Measurements from ENCODE around the gene NPHS2.

Gene NPHS2

DNA sequence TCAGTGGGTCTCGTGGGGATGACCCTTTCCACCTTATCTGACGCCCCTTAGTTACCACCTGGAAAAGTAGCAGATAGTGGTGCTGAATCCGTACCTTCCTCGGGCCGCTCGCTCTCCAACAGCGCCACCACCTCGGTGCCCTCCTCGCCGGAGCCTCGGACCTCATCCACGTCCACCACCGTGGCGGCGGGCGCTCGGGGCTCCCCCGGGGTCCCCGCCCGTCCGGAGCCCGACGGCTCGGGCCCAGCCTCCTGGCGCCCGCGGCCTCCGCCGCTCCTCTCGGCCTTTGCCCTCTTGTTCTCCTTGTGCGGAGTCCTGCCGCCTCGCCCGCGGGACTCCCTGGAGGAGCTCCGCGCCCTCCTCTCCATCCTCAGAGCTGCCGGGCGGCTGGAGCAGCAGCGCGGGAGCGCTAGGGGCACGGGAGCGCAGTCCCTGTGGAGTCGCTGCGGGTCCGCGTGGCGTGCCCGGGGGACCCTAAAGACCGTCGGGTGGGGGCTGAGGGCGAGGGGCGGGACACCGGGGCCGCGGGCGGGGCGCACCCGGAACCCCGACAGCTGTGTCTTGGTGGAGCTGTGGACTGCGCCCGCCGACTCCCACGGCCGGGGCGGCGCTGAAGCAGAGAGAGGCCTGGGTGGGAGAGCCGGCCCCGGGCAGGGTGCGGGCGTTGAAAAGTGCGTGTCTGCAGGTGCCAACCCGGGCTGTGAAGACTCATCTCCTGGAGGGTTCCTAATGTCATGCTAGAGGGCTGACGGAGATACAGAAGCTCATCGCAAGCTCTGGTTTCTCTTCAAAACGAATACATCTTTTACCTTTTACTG, at the start of gene NPHS2:
TSS of gene NPHS2 (minus strand) at position 452 of the 818 bp plus-strand sequence. CDS start at position 368, 84 bp downstream.
- DNase-seq: no peak

DNA sequence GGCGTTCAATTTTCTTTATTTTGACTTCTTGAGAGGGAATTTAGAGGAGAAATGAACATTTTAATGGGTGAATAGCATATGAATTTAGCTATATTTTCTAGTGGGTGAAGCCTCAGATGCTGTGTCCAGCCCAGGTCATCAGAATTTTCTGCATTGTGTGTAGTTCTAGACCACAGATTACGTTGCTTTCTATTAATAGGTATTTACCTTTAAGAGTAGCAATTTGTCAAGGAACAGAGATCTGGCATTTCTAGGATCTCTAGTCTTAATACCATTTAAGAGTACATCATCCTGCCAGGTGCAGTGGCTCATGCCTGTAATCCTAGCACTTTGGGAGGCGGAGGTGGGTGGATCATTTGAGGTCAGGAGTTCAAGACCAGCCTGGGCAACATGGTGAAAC, 36.6 kb upstream of the NPHS2 start:
- DNase-seq: no peak

DNA sequence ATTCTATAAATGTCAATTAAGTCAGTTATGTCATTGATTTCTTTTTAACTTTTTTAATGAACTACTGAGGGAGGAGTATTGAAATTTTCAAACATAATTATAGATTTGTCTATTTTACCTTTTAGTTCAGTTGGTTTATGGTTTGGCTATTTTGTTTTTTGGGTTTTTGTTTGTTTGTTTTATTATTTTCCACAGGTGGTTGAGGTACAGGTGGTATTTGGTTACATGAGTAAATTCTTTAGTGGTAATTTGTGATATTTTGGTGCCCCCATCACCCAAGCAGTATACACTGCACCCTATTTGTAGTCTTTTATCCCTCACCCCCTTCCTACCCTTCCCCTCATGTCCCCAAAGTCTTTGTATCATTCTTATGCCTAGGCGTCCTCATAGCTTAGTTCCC, 25.3 kb upstream of the NPHS2 start:
- no peak for DNase-seq

DNA sequence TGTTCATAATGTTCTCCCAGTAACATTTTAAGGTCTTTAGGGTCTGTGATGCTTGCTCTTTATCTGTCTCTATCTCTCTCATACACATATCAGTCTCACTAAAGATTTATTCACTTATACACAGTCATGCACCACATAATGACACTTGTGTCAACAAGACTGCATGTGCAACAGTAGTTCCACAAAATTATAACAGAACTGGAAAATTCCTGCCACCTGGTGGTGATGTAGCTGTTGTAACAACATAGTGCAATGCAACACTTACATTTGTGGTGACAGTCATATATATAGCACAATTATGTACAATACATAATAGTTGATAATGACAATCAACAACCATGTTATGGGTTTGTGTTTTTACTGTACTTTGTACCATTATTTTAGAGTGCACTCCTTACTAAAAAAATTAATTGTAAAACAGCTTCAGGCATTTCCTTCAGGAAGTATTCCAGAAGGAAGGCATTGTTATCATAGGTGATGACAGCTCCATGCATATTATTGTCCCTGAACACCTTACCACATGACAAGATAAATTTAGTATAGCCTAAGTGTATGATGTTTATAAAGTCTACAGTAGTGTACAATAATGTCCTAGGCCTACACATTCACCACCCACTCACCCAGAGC, 24.0 kb upstream of the NPHS2 start:
- no peak for DNase-seq

DNA sequence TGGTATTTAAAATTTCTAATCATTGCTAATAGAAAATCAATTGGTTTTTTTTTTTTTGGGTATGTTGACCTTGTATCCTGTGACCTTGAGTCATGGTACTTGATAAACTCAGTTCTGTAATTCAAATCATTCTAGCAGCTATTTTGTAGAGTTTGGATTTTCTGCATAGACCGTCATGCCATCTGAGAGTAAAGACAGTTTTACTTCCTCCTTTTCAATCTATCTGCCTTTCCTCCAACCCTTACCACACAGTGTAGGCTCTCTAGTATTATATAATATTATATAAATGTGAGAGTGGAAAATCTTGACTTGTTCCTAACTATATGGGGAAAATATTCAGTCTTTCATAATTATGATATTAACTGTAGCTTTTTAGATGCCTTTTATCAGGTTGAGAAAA, 22.9 kb upstream of the NPHS2 start:
- no peak for DNase-seq

DNA sequence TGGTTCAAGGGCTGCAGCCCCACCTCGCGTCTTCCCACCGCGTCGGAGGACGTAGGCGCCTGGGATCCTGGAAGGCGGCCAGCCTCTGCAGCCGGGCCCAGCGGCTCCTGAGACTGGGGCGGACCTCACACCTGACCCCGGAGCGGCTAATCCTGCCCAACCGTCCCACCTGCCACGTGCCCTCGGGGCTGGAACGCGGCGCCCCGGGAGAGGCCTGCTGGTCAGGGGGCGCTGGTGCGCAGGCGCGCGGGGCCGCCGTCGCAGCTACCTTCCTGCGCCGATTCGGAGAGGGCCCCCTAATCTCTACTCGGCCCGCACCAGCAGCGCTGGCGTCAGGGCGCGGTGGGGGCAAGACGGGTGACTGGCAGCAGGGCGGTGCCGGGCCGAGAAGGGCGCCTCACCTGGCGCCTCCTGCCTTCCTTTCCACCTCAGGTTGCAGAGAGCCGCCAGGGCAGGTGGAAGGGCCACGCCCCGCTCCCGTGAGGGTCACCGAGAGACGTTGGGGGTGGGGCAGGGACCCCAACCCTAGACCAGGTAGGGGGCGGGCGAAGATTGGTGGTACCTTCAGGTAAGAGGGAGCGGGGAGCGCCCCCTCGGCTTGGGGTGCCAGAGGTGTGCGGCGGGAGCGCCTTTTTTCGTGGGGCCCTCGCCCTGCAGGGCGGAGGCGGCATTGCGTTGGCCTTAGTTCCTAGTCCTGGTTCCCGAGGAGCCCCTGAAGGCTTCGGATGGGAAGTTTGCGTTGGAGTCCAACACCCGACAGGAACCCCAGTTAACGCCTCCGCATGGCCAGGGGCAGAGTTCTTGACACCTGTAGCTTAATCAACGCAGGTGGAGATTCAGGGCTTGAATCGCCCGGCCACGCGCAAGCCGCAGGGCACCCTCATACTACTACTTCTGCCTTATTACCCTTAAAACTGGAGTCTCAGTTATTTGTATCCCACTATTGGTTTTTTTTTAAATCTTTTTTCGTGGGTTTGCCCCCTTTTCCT, 16.1 kb upstream of the NPHS2 start, which contains the start of gene TDRD5:
TSS of gene TDRD5 (plus strand) at position 241 of the 989 bp plus-strand sequence. CDS start 784 bp downstream, outside the sequence.
- no peak for DNase-seq

DNA sequence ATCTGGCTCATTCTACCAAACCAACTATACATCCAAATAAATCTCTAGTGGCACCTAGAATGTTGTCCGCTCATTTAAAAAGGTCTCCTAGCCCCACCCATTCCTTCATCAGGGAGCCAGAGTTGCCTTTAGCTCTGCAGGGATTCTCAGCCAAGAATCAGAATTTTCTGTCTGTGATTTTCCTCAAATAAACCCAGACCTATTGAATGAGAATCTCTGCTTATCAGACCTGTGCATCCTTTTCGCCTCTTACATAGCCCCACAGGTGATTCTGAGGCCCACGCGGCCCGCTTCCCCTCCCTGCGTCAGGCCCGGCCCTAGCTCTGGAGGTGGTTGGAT, 15.5 kb upstream of the NPHS2 start:
- no peak for DNase-seq

DNA sequence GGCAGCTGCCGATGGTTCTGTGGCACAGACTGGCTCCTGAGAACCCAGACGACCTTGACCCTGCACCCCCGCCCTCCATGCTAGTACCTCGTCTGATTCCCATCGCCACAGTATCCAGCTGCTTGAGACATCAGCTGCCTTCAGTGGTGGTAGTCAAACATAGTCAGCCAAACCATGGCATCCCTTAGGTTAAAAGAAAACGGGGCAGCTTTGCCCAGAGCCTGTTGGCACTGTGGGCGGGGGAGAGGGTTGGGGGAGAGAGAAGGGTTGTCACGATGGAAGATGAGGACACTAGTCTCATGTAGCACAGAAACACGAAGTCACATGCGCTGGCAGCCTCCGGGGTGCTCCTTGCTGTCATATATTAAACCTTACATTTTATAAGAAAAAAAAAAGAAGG, 14.9 kb upstream of the NPHS2 start:
- DNase-seq: no peak

DNA sequence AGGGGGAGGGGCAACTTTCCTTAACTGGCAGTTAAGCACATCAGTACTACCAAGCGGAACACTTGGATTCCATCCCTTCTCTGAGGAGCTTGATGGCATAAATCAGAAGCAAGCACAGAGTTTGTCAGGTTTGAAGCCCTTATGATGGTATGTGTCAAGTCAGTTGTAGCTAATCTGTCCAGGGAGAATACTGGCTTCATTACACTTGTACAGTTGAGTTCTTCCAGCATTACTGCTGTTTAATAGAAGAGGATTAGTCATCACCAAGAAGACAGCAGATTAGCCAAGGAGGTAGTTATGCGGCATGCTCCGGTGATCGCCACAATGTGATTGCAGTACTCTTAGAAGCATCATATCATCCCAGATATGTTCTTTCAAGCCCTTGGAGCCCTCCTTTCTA, 13.8 kb upstream of the NPHS2 start:
- no peak for DNase-seq

DNA sequence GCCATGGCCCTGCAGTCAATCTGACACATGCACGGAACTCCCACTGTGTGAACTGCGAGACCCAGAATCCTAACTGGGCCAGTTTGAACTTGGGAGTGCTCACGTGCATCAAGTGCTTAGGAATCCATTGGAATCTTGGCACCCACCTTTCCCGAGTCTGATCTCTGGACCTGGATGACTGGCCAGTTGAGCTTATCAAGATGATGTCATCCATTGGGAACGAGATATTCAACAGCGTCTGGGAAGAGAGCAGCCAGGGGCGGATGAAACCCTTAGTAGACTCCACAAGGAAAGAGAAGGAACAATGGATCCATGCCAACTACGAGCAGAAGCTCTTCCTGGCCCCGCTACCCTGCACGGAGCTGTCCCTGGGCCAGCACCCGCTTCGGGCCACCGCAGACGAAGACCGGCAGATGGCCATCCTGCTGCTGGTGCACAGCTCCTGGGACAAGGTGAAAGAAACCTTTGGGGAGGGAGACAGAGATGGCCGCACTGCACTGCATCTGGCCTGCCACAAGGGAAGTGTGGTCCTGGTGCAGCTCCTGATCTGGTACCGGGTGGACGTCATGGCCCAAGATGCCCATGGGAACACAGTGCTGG, 12.8 kb upstream of the NPHS2 start:
- DNase-seq: no peak

DNA sequence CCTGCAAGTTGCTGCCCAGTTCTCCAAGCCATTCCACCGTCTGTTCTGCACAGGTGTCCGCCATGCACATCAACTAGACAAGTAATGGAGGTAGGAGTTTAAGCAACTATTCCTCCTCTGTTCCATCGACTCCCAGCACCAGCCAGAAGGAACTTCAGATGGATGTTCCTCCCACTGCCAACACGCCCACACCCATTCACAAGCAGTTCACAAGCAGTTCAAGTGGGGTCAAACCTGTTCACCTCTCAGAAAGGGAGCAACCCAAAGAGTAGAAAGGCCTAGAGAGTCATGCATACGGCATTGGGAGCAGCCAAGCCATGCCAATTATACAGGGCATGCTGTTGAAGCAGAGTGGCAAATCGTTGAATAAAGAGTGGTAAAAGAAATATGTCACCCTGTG, 11.6 kb upstream of the NPHS2 start:
- DNase-seq: no peak

DNA sequence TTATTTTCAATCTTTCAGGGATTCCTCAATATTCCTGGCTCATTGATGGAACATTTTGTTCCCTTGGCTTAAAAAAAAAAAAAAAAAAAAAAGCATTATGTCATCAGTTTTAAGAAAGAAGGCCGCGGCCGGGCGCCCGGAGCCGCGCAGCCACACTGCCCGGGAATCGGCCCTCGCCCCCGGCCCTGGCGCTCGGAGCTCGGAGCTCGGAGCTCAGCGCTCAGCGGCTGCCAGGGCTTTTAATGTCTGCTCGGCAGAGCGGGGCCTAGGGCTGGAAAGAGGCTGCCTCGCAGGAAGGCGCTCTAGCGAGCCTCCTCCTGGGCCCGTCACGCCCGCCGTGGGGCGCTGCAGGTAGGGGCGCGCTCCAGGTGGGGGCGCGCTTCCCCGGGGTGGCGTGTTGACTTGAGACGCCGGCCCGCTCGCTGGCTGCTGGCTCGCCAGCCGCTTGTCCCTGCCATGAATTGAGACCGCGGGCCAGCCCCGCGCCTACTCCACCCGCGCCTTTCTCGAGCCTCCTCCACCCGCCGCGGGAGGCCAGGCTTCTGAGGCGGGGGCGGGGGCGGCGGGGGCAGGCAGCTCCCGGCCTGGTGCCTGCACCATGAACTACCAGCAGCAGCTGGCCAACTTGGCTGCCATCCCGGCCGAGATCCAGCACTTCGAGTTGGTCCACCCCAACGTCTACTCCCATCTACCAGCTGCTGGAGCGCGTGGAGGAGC, 10.5 kb upstream of the NPHS2 start:
- DNase-seq: no peak

DNA sequence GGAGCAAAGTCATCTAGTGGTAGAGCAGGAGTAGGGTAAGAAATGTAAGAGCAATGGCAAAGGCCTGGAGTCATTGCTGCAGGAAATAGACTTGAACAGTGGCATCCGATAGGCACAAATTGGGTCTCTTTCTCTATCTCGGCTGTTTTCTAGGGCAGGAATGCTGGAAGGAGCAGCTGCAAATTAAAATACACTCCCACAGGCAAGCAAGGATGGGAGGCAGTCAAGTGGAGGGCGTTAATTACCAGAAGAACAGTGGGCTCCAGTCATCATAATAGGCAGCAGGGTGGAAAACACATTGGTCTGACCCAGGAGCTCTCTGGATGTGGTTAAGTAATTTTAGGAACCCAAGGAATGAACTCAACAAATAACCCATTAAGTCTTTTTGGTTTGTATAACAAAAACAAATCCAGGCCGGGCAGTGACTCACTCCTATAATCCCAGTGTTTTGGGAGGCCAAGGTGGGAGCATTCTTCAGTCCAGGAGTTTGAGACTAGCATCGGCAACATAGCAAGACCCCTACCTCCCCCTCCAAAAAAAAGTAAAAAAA, 8.1 kb upstream of the NPHS2 start:
- no peak for DNase-seq

DNA sequence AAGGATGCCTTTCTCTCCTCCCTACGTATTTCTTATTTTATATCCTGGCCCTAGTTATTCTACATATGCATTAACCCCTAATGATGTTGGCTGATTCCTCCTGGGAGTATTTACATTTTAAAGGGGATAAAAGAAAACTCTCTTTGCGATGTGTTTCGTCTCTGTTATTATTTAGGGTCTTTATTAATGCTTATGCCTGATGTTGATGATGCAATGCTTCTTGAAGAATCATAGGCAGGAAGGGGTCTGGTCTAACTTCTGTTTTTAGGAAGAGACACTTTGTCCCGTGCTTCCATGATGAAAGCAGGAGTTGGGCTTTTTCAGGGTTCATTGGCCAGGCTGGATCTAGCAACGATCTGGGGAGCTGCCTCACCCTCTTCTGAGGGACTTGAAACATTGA, 761 bp upstream of the NPHS2 start:
- no peak for DNase-seq

DNA sequence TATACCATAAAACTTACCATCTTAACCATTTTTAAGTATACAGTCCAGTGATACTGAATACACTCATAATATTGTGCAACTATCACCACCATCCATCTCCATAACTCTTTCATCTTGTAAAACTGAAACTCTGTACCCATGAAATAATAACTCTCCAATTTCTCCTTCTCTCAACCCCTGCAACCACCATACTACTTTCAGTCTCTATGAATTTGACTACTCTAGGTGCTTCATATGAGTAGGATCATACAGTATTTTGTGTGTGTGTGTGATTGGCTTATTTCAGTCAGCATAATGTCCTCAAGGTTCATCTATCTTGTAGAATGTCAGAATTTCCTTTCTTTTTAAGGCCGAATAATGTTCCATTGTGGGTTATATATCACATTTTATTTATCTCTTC, 17.7 kb downstream of the NPHS2 start:
- no peak for DNase-seq

DNA sequence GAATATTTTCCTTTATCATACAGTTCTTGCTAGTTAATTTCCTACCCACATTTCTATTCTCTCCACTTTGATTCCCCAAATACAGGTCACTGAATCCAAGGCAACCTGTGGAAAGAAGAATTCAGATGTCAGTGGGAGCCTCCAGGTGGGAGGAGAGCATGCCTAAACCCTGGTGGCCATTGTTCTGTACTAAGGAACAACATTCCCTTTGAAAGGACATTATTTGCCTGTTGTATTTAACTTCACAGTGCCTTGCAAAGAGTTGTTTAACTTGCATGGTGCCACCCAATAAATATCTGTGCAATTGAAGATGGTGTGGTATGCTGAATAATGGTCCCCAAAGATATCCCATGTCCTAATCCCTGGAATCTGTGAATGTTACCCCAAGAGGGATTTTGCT, 21.3 kb downstream of the NPHS2 start:
- no peak for DNase-seq

DNA sequence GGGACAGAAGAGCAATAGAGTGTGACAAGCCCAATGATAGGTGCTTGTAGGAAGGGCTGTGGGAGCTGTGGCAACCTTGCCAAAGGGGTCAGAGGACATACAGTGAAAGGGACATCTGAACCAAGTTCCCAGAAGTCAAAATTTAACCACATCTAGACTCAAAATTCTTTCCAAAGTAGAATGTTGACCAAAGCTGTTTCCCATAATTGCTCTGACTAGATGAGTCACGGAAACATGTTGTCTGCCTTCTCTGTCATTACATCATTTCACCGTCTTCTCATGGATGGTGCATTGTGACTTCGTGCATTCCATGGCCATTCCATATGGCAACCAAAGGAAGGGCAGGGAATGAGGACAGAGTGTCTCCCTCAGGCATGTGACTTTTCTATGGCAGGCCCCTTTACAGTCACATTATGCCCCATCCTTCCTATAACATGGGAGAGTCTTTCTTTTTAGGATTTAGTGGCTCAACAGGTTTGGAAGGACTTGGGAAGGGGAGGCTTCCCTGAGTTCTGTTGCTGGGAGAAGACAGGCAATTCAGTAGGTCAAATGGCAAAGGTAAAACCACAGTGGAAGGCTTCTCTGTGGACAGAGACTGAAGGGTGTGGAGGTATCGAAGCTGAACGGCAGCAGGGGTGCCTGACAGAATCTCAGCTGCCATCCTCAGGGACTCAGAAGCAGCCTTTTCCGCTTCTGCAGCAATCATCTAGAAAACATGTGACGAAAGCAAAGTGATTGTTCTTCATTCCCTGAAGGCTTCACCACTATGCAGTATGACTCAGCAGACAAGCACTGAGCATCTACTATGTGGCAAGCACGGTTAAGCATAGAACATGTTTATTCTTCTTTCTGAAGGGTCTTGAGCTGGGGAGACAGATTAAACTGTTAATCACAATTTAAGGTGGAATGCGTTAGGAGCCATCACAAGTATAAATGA, 24.7 kb downstream of the NPHS2 start:
- no peak for DNase-seq

DNA sequence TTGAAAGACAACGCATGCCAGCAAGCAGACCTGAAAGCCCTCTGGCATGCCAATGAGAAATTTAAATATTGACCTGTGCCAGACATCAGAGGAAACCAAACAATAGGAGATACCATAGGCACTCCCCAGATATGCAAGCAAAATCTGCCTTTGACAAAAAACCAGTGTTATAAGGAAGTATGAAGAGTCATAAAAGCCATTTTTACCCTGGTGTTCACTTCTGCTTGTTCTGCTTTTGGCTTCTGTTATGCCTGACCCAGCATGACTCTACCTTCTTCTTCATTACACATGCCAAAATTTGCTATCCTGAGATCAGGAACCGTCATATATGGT, 26.4 kb downstream of the NPHS2 start:
- no peak for DNase-seq

DNA sequence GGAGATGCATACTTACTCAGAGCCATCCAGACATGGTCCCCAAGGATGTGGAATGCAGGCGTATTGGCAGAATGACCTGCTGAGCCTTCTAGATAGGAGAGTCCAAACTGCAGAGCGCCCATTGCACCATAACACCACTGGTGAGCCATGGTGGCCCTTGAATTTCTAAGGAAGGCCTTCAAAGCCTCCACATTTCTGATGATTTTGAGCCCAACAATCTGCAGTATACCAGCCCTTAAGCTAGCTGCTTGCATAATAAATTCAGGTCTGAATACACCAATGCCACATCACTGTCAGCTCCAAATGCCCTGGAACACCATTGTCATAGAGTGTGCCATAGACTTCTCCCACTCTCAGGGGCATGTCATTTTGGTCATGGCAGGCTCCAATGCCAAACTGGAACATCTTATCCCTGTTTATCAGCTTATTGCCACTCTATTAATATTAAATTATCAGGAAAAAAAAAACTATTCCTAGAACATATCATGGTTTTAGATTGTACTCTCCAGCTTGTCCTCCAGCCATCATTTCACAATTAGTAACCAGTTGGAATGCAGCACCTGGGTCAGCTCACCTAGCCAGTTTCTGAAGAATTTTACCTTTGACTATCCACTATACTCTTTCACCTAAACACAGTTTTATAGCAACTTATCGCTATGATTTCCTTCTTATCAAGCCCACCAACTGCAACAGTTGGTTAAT, 26.9 kb downstream of the NPHS2 start:
- no peak for DNase-seq

DNA sequence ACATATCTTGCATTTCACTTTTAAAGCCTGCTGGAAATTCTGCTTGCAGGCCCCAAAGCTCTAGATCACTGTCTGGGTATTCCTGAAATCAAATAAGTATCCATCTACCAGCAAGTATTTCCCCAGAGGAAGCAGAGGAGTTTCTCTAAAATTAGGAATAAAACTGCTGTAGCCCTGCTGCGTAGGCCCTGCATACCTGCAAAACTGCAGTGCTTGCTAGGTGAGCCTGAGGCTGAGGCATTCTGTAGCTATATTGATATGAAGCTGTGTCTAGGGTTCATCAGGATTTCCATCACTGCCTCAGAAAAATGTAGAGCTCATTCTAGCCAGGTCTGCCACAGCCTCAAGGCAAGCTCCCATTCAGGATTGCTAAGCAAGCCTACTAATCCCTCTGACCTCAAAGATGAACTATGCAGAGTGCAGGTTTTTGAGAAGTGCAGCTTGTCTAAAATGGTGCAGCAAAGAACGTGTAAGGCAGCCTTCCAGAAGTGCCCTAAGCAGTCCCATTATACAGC, 28.7 kb downstream of the NPHS2 start:
- DNase-seq: no peak
